ENCODE measurements around the gene KRTAP10-9.
"Not testable (repeated sequence)": the region's sequence is repeated elsewhere in the genome, so short reads cannot be mapped to it uniquely, and the experiment has no call there.

The KRTAP10-9 gene

GRCh38 chr21:44615911-44616590 lies 10.8 kb upstream of the KRTAP10-9 start:
- no peak for DNase-seq (ENCODE audit: low read depth)

DNA sequence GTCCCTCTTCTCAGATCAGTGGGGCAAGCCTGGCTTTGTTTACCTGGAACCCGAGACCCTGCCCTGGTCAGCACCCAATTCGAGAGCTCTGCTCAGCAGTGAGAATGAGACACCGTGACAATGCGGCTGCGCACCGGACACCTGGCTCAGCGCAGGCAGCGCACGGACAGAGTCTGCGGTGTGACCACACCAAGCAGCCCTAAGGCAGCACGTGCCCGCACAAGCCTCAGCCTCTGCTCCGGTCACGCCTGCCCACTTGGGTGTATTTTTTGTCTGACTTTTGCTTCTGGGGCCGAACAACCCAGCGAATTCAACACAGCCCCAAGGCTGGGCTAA lies 10.3 kb upstream of the KRTAP10-9 start:
- DNase-seq (ENCODE audit: low read depth) = no peak

DNA sequence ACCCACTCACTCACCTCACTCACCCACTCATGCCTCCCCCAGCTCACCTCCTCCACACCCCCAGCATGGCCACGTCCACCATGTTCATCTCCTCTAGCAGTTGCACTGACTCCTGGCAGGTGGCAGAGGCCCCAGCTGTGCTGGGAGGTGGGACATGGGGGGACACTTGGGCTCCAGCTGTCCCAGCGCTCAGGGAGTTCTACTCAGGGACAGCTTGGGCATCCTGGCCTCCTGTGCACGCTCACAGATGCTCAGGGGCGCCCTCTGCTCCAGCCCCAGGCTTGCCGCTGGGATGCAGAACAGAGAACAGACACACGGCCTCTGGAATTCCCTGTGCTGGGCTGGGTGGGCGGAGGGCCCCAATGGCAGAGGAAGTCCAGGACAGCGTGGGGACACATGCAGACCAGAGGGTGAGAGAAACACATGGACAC lies 9.8 kb upstream of the KRTAP10-9 start:
- DNase-seq (ENCODE audit: low read depth) = no peak

DNA sequence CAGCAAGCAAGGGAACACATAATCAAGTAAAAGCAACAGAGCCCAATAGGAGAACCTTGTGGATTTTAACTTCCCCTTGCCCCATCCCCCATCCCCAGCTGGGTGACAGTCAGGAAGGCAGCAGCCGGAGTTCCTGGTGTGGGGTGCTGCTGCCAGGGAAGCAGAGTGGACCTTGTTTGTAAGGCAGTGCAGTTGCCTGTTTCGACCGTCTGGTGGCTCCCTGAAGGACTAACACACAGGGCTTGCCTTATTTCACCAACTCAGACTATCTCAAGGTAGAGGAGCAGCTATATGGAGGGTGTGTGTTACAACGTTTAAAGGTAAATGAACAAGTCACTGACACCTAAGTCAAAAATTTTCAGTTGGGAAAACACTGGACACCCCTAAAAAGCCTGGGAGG lies 8.4 kb upstream of the KRTAP10-9 start:
- no peak for DNase-seq (ENCODE audit: low read depth)

DNA sequence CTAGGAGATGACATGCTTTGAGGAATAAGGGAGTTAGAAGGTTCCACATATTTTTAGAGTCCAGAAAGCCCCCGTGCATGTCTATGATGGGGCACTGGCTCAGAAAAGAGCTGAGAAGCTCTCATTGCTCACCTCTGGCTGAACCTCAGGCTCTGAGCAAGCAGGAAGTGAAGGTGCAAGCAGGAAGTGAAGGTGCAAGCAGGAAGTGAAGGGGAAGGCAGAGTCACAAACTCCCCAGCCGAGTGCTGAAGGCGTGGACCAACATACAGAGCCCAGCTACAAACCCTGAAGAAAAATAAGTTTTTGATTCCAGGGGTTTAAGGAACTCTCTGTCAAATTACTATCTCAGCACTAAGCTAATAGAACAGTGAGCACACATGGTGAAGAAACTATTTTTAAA lies 8.0 kb upstream of the KRTAP10-9 start:
- DNase-seq (ENCODE audit: low read depth) = peak; percentile 51

DNA sequence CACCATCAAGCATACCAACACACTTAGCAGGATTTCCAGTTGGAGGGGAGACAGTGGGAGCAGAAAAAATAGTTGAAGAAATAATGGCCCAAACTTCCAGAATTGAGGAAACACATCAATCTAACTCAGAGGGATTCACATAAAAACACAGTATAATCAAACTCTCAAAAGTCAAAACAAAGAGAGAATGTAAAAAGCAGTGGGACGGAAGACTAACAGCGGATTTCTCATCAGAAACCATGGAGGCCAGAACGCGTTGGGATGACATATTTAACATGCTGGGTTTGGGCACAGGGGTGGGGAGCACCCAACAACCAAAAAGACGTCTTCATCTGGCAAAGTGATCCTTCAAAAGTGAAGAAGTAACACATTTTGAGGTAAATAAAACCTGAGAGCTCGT lies 7.0 kb upstream of the KRTAP10-9 start:
- DNase-seq (ENCODE audit: low read depth) = no peak

DNA sequence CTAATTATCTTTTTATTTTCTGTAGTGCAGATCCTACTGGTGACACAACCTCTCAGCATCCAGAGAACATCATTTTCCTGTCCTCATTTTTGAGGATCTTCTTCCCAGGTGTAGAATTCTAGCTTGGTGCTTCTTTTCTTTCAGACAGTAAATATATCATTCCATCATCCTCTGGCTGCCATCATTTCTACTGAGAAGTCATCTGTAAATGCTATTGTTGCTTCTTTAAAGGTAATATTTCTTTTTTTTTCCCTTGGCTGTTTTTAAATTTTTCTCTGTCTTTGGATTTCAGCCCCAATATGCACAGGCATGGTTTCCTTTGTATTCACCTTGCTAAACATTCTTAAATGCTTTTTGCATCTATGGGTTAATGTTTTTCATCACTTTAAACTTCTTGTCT lies 3.3 kb upstream of the KRTAP10-9 start:
- no peak for DNase-seq (ENCODE audit: low read depth)

- no peak for DNase-seq (ENCODE audit: low read depth)
These were observed 1.1 kb upstream of the KRTAP10-9 start for GRCh38 chr21:44625756-44626155.

DNA sequence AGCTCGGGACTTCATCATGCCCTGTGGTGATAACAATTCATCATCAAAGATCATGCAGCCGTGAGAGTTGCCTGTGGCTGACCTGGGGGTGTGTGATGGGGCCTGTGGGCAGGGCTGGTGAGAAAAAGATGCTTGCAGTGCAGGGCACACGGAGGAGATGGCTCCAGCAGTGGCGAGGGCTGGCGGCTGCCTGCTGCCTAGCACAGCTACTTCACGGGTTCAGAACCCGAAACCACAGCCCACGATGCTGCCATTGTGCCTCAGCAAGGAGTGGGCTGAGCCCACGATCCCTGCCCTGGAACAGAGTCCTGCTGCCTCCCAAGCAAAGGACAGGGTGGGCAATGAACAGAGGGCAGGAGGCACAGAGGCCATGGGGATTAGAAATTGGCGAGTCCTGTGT lies 631 bp upstream of the KRTAP10-9 start:
- no peak for DNase-seq (ENCODE audit: low read depth)

GRCh38 chr21:44627181-44627822 lies 409 bp downstream of the KRTAP10-9 start:
- not testable (repeated sequence) for DNase-seq (ENCODE audit: low read depth)

DNA sequence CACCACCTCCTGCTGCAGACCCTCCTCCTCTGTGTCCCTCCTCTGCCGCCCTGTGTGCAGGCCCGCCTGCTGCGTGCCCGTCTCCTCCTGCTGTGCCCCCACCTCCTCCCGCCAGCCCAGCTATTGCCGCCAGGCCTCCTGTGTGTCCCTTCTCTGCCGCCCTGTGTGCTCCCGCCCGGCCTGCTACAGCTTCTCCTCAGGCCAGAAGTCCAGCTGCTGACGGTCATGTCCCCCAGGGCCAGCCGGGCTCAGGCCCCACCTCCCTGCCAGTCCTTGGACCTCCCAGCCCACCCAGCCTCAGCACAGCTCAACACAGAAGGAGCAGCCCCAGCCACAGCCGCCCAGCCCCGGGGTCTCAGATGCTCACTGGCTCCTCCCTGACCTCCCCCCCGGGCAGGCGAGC lies 939 bp downstream of the KRTAP10-9 start:
- DNase-seq (ENCODE audit: low read depth) = not testable (repeated sequence)

GRCh38 chr21:44628707-44629391 lies 2.0 kb downstream of the KRTAP10-9 start:
- DNase-seq (ENCODE audit: low read depth) = no peak

- no peak for DNase-seq (ENCODE audit: low read depth)
These were observed 3.5 kb downstream of the KRTAP10-9 start for GRCh38 chr21:44630440-44630839.

DNA sequence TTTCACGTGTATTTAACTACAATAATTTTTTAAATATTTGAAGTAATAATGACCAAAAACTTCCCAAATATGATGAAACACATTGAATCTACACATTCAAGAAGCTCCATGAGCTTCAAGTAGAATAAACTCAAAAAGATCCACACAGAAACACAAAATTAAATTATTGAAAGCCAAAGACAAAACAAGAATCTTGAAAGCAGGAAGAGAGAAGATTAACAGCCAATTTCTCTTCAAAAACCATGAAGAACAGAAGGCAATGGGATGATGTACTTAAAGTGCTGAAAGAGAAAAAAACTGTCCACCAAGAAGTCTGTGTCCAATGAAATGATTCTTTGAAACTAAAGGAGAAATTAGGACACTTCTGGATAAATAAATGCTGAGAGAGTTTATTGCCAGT lies 5.2 kb downstream of the KRTAP10-9 start:
- DNase-seq (ENCODE audit: low read depth) = no peak

DNA sequence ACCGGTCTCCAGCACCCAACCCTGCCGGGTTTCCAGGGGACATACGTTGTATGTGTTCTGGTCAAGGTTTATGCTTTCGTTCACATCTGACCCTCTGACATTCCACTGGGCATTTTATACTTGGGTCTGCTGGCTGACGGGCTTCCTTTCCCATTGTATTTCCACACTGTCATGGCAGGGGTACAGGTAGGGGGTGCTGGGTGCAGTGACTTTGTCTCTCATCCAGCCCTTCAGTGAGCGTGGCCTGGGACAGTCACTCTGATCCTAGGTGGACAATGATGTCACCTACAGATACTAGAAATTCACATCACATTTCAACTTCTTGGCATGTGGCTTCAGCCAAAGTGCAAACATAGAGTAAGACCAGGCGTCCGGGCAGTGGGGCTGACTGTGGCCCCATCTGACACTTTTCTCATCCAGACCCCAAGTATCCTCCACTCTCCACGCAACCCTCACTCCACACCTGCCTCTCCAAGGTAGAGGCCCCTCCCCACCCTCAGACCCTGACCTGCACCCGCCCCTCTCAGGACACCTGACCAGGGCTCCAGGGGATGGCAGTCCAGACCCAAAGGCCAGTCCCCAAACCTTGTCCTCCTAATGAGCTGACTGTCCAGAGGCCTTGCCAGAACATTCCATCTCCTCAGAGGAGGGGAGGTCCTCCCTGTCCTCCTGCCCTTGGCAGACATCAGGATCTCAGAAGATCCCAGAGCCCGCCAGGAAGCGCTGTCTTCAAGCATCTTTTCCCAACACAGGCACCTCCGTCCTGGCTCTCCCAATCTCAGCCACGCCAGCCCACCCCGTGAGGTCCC lies 9.5 kb downstream of the KRTAP10-9 start:
- DNase-seq (ENCODE audit: low read depth) = no peak

DNA sequence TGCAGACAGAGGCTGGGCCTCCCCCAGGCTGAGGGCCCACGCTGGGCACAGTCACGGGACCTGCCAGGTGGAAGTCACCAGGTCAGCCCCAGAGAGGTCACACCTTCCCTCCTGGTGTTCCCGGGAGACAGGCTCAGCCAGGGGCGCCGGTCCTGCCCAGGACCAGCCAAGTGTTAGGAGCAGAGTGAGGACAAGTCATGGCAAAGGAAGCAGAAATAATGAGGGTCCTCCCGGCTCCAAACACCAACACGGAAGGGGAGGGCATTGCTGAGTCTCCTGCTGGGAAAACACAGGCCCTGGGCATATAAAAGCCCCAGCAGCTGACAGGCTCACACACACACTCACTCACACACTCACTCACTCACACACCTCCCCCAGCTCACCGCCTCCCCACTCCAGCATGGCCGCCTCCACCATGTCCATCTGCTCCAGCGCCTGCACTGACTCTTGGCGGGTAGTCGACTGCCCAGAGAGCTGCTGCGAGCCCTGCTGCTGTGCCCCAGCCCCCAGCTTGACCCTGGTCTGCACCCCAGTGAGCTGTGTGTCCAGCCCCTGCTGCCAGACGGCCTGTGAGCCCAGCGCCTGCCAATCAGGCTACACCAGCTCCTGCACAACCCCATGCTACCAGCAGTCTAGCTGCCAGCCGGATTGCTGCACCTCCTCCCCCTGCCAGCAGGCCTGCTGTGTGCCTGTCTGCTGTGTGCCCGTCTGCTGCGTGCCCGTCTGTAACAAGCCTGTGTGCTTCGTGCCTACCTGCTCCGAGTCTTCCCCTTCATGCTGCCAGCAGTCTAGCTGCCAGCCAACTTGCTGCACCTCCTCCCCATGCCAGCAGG lies 10.3 kb downstream of the KRTAP10-9 start, which contains the start of gene KRTAP10-10:
Gene KRTAP10-10 (plus strand): TSS at position 339 of the 833 bp plus-strand sequence. CDS start 62 bp downstream, at position 401.
- DNase-seq (ENCODE audit: low read depth) = no peak

DNA sequence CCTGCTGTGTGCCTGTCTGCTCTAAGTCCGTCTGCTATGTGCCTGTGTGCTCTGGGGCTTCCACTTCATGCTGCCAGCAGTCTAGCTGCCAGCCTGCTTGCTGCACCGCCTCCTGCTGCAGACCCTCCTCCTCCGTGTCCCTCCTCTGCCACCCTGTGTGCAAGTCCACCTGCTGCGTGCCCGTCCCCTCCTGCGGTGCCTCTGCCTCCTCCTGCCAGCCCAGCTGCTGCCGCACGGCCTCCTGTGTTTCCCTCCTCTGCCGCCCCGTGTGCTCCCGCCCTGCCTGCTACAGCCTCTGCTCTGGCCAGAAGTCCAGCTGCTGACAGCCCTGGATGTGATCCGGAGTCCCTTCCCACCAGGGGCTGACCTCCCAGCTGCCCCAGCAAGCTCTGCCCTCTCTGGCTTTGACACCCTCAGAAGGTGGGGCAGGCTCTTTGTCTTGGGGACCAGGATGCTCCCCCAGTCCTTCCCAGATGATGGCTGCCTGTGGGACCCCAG lies 11.0 kb downstream of the KRTAP10-9 start:
- DNase-seq (ENCODE audit: low read depth) = not testable (repeated sequence)

- DNase-seq (ENCODE audit: low read depth) = not testable (repeated sequence)
These were observed 11.8 kb downstream of the KRTAP10-9 start for GRCh38 chr21:44638506-44639330.

- no peak for DNase-seq (ENCODE audit: low read depth)
These were observed 12.4 kb downstream of the KRTAP10-9 start for GRCh38 chr21:44639331-44639655.

DNA sequence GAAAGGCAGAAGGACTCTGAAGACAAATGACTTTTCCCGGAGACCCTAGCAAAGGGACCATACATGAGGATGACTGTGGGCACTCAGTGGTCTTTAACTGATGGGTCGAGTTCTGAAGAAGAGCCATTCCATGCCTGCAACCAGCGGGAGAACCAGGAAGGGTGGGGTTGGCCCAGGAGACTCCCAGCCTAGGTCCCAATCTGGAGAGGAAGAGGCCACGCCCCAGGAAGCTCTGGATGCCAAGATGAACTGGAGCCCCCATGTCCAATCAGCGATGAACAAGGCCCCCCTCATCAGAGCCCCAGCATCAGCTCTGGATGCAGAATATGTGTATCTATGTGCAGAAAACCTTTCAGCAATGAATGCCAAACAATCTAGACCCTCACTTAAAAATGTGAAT lies 13.9 kb downstream of the KRTAP10-9 start:
- DNase-seq (ENCODE audit: low read depth) = no peak
